GM19463 (cell line): ENCODE results near the gene ADAMTS19.

Experiments
- ATAC-seq: cut with Tn5 transposase; IDR thresholded peaks from one replicate; pipeline ENCODE4 v1.9.1; 2021; ENCODE audit warnings: mild to moderate bottlenecking, moderate library complexity; ENCODE audit not compliant: unreplicated experiment

Gene ADAMTS19

DNA sequence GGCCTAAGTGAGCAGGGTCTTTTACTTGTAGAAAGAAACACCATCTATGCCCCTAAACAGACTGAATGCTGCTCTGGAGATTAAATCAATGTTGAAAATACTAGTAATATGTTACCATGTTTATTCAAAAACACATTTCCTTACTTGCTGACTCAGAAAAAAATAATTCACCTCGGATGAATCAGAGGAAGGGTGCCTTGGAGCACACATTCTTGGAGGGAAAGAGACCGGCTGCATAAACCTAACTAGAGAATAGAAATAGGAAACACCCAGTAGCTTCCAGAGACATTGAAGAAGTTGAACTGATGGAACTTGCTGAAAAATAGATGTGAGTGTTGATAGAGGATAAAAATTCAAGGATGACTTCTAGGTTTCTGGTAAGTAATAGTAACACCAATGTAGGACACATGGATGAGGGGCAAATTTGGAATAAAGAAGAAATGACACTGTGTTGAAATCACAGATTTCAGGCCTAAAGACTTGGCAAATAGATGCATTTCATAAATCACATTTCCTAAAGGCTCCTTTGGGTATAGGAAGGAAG, 210.9 kb downstream of the ADAMTS19 start:
- ATAC-seq = no peak

DNA sequence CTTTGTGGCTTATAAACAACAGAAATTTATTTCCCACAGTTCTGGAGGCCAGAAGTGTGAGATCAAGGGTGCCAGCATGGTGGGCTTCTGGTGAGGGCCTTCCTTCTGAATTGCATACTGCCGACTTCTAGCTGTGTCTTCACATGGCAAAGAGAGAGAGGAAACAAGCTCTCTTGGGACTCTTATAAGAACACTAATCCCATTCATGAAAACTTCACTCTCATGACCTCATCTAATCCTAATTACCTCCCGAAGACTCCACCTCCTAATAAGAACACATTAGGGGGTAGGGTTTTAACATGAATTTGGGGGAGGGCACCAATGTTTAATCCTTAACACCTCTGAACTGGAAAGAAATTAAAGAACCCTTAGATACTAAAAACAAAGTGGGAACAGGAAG, 211.9 kb downstream of the ADAMTS19 start:
- ATAC-seq = no peak

DNA sequence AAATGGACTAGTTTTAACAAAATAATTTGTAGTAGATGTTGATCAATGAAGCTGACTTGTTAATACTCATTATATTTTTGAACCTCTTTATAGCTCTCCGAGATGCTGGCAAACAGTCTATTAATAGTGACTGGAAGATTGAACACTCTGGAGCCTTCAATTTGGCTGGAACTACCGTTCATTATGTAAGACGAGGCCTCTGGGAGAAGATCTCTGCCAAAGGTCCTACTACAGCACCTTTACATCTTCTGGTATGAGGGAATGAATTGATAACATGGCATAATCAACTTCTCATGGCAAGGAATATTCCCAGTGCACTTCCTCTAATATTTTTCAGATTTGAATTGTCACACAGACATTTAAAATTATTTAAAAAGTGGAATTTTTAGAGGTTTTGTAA, 219.6 kb downstream of the ADAMTS19 start:
- no peak for ATAC-seq

DNA sequence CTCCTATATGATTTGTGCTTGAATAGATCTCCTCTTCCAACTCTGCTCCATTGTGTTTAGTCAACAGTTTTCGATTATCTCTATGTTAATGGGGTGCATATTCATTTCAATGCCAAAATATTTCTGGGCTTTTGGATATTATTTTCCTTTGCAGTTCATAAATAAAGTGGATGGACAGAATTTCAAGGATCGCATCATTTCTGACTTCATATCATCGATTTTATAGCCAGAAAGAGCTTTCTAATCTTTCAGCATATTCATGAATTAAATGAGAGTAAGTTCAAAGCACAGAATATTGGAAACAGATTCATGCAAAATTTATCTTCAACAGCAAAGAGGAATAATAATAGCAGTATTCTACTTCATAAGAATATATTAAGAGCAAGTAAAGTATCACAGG, 227.8 kb downstream of the ADAMTS19 start:
- no peak for ATAC-seq

DNA sequence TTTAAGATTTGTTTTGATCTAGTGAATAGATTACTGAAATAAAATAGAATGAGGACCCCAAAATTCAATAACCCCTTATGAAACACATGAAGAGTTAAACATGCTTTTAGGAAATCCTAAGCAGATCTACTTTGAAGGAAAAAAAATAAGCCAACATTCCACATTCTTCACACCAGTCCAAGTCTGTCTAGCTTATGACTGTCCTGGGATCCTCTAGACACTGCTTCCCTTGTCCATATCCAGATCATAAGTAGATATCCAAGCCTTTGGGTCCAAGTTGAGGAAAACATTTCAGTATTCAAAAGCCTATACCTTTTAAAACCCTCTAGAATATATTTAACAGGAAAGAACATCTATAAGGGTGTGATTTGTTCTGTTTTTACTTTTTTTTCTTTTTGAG, 228.9 kb downstream of the ADAMTS19 start:
- no peak for ATAC-seq

DNA sequence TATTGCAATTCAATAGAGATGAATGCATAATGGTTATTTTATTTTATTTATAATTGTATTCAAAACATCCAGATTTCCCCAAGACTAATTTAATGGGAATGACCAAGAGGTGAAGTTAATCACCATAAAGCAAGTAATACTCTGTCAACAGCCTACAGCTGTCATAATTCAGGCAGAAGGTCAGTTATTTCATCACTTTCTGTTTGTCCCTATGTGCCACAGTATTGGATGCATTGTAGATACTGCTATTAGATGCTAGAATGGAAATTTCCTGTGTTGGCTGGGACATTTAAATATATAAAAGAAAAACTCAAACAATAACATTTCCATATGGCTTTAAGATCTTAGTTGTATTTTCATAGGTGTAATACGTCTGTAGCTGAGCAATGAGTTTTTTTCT, 231.1 kb downstream of the ADAMTS19 start:
- no peak for ATAC-seq

DNA sequence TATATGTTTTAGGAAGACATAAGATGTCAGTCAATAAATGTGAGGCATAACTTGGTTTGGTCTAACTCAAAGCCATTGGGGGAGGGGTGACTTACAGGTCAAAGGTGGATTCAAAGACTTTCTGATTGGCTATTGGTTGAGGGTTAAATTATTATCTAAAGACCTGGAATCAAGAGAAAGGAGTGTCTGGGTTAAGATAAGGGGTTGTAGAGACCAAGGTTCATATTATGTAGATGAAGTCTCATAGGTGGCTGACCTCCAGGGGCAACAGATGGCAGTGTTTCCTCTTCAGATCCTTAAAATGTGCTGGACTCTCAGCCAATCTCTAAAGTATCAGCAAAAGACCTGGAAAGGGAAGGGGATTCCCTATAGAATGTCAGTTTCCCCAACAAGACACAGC, 236.5 kb downstream of the ADAMTS19 start:
- no peak for ATAC-seq

DNA sequence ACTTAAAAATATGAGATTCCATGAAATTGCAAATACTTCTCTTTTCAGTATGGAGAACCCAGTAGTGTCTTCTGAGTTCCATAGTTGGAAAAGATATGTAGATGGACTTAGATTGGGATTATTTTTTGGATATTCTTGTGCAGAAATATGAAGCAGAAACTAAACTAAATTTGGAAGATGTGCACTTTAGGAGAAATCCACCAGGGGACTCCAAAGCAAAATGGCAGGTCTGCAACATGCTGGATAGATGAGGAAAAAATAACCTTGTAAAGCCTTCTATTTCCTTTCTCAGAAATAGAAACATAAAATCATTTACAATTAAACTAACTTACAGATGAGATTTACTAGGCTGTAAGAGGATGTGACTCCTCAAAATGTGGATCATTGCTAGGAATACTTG, 238.6 kb downstream of the ADAMTS19 start:
- ATAC-seq = no peak

DNA sequence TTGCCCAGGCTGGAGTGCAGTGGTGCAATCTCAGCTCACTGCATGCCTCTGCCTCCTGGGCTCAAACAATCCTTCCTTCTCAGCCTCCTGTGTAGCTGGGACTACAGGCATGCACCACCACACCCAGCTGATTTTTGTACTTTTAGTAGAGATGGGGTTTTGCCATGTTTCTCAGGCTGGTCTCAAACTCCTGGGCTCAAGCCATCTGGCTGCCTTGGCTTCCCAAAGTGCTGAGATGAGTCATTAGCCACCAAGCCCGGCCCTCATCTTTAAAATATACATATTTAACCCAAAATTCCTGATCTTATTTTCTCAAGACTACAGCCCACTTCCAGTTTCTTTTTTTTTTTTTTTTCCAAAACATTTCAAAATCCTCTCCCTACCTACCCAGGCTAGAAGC, 256.1 kb downstream of the ADAMTS19 start:
- no peak for ATAC-seq

DNA sequence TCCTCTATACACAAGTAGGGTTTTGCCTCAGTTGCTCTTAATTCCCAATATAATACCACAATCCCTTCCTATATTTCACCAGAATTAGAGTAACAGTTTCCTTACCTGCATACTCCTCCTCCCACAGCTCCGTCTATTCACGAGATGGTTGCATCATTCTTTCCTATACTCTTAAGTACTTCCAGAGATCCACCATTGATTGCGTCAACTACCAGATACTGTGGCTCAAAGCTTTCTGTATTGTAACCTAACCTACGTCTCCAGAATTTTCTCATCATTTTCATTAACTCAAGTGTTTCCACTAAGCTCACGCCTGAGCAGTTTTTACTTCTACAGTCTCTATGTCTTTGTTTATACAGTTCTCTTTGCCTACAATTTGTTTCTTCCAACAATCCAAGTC, 256.6 kb downstream of the ADAMTS19 start:
- ATAC-seq = no peak

DNA sequence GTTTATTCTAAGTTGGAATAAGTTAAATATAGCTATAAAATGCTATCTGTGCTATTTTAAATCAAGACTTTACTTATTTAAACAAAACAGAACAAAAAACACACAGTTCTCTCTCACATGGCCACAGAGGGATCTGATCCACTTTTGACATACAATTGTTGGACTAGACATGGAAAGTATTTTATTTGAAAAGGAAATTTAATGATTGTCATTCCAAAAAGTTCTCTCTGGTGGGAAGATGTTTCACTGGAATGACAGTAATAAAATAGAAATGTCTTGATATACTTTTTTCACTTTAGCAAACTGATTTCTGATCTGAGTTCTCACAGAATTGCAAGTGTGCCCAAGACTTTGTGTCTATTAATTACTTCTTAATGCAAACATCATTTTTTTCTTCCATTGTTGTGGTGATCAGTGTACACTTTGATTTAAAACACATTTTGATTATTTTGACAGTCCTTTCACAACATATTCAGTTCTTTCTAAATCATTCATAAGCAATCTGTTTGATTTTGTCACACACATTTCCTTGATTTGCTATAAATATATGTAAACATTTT, 257.7 kb downstream of the ADAMTS19 start:
- no peak for ATAC-seq

DNA sequence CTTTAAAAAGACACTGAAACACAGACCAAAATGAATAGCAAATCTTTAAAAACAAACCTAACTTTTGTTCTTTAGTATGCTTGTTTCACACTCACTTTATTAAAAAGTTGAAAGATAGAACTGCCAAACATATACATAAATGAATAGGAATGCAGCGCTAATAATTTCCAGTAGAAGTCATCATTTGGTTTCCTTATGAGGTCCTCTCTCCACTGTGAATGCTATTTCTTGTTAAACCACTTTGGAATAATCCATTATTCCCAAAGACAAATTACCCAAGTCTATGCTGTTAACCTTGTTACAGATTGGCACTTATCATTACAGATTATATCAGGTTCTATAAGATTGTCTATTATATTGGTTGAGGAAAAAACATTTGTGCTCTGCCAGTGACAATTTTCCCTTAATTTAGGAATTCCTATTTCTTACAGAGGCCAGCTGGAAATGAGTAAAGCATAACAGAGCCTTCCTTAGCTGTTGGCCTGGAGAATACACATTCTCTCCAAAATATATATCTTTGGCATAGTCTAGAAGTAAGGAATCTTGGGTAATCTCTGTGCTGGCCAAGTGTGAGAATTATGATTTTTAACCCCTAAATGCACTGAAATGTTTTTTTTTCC, 258.5 kb downstream of the ADAMTS19 start:
- no peak for ATAC-seq

DNA sequence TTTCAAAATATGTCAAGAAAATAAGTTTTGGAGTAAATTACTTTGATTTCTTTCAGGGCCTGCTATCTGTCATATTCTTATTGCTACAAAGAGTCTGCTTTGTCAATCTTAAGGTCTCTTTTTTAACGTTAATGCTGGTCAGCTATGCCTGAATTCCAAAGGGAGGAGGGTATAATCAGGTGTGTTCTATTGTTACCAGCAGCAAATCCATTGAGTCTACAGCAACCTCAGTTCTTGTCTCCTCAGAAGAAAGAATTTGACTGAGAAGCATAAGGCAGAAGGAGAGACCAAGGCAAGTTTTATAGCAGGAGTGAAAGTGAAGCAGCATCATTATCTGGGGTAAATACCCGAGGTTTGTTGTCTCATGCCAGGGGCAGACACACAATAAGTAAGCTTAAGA, 264.1 kb downstream of the ADAMTS19 start:
- ATAC-seq = no peak

DNA sequence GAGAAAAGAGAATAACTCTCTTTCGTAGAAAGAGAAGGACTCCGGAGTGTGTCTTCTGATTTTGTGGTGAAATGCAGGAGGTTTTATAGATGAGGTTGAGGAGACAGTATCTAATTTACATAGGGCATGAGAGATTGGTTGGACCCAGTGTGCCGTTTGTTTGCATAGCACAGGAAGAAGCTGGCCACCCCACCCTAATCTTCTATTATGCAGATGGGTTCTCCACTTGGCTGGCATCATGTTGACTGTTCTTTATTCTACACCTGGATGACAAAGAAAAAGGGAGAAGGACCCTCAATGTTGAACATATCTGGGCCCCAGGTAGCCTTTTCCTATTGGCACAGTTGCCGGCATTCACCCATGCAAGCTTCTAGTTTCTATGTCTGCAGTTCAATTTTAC, 264.5 kb downstream of the ADAMTS19 start:
- ATAC-seq = no peak

DNA sequence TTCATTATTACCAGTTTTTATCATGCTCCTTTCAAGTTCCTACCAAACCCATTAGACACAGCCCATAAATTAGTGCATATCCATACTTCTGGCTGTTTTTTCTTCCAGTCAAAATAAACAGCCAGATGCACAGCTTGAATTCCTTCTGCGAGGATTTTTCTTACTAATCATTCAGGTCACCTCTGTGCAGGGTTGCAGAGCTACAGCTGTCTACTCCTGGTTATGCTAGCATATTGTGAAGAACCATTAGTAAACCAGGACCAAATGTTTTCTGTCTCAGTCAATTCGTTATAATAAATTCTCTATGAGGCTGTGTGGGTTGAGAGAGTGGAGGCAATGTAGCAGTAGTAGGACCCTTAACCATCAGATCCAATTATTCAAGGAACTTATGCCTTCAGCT, 279.7 kb downstream of the ADAMTS19 start:
- ATAC-seq = no peak

DNA sequence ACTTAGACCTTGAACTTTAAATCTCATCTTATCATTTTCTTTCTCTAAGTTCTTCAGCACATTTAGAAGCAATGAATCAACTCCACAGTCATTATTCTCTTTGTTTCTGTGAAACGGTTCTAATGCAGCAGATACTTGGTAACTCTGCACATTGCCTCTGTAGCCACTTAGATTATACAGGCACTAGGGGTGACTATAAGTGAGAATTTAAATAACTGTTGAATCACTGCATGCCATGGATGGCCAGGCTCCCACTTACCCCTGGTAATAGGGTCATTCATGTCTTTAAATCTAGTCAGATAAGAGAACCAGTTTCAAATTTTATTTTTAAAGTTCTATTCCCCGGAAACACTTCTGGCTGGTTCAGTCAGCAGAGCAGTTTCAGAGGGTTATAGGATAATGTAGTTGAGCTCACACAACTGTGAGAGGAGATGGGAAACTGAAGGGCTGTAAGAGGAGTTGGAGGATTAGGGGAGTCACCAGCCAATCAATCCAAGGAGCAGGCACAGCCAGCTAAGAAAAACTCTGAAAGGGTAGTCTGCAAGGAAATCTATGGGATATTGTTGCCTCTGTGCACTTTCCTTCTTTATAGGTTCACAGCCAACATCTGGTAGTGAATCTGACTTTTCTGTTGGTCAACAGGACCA, 283.6 kb downstream of the ADAMTS19 start:
- ATAC-seq = no peak

DNA sequence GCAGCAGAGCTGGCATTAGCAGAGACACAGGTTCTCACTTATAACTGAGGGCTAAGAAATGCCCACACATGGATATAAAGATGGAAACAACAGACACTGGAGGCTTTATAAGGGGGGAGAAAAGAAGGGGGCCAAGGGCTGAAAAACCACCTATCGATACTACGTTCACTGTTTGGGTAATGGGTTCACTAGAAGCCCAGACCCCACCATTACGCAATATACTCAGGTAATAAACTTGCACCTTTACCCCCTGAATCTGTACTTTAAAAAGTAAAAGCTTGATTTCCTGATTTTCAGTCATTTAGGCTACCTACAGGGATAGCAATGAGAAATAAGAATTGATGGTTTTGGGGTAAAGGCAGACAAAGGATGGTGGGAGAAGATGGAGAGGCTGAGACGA, 285.9 kb downstream of the ADAMTS19 start:
- no peak for ATAC-seq

DNA sequence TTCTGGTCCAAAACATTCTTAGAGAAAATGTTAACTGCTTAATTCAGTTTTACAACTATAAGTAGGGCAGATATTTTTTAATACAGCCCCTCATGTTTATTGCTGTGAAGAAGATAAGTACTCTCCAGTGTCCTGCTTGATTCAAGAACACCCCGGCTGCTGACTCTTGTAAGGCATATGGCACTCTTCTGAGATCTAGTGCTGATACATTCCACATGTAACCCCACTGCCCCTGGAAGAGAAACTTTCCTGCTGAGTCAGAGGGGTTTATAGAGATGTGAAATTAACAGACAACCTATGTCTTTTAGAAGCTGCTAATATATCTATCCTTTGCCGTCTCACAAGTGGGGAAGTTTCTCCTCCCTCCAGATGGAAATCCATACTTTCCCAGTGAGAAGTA, 286.8 kb downstream of the ADAMTS19 start:
- ATAC-seq = no peak

DNA sequence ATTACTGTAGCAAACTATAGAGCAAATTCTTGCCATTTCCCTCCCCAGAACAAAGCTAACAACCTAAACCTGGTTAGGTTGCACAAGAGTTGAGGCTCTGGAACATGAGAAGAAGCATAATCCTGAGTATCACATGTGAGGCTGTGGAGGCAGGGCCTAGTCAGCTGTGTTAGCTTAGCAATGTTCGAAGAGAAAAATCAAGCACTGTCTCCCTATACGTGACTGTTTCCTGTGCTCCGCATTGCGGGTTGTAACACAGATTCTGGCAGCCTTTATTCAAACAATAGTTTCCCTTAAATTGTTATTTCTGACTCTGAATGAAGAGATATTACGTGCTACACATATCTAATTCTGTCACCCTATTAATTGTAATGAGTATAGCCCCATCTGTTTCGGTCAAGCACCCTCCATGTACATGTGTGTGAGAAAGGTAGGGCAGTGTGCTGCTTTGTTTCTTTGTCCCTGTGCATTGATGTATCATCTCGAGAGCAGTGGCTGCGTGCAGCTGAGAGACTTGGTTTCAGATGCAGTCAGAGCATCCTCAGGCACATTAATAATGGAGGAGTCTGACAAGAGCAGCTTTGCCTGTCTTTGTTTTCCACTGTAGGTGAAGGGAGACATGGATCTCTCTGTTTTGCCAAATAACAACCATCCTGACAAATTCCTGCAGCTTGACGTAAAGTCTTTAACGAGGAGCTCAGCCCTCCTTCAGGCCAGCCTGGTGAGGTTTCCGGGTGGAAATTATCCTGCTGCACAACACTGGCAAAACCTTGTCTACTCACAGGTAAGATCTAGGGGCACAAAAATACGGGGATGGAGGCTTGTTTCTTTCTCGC, 287.7 kb downstream of the ADAMTS19 start, which contains the start of gene MINAR2:
Gene MINAR2, plus strand, starts transcription at position 523 of the 836 bp plus-strand sequence. Its CDS starts 97 bp downstream, at position 620.
- ATAC-seq = peak; percentile 62

DNA sequence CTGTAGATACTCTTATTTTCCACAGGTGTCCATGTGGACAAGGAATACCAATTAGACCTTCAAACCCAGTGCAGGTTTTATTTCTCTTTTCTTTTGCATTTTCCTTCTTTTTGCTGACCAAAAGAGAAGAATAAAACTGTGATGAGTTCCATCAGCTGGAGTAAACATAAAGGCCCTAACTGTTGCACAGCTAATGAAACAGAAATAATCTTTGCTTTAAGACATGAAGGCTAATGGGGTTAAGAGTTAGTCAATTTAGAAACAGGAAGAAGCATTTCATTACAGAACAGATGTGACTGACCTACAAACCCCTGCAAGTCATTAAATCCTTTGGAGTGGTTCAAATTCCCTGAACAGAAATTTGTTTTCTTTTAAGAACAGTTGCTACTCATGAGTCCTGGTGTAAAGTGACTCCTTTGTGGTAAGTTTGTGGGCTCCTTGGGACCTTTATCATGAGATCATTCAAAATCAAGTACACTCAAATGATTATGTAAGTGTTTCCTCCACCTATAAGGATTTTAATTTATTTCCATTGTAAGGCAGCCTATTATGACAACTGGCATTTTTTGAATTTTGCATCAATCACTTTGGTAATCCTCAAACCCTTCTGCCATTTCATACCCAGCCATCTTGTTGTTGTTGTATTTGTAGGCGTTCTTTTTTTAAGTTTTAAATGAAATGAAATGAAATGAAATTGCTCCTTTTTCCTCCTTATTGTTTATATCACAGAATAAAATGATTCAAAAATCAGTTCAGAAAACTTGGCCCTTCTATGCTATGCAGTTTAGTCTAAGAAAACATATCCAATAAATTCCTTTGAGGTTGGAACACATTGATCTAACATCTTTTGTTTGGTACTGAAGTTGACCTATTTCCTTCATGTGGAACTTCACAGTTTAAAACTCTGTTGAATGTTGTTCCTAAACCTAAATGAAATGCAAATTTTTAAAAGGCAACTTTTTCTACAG, 289.1 kb downstream of the ADAMTS19 start:
- no peak for ATAC-seq
